Caco-2 (cell line): ENCODE measurements around the gene THTPA. TPM values are rescaled to one million over a fixed set of nuclear protein-coding genes. Genes with fewer than 3 reads are reported as not detected.
A peak's percentile ranks its signal among the peaks of the same experiment; 100 is the strongest.

Experiments used
- BruUV-seq: library from RNA; stranded (reverse); fragments of 400-500 nt; replicated peaks from 2 replicates; lab custom pipeline; 2021; lab: Mats Ljungman, UMichigan
- CTCF ChIA-PET: fragments of 300-600 bp; sonication (Branson Sonifier 250); formaldehyde crosslinking; loops from one replicate; lab custom pipeline; 2022; ENCODE audit warnings: antibody characterized with exemption; lab: Charles Lee
- POLR2A ChIA-PET: fragments of 300-600 bp; sonication (Branson Sonifier 250); formaldehyde crosslinking; loops from one replicate; lab custom pipeline; 2022; ENCODE audit warnings: antibody characterized with exemption; lab: Charles Lee
- DNase-seq, 2 experiments: peaks; one replicate each; pipeline versions ENCODE4 v3.0.0 to v3.0.0-alpha.2; 2020 to 2022
- H3K27me3 ChIP-seq: replicated peaks from 2 replicates; pipeline ENCODE4 v1.6.0; 2011; ENCODE audit warnings: low read length; ENCODE audit not compliant: control insufficient read depth, insufficient read depth
- H3K36me3 ChIP-seq: 2 replicates; pipeline ENCODE4 v1.5.1; 2011; ENCODE audit warnings: low read length; ENCODE audit not compliant: control insufficient read depth, insufficient read depth
- H3K4me1 ChIP-seq: fragments of 250-450 bp; sonication (Bioruptor Pico); 2 replicates; pipeline ENCODE4 v1.5.1; 2020; ENCODE audit warnings: mild to moderate bottlenecking
- H3K4me3 ChIP-seq: 2 replicates; pipeline ENCODE4 v1.5.1; 2011; ENCODE audit warnings: low read depth, mild to moderate bottlenecking, control low read depth, low read length
- H3K9me3 ChIP-seq: fragments of 250-450 bp; sonication (Bioruptor Pico); 2 replicates; pipeline ENCODE4 v1.5.1; 2020; ENCODE audit warnings: mild to moderate bottlenecking, moderate library complexity
- H3K27ac Mint-ChIP-seq: one replicate; pipeline ENCODE4 v1.8.0; 2022; ENCODE audit warnings: mixed read lengths; ENCODE audit not compliant: unreplicated experiment
- H3K27me3 Mint-ChIP-seq: one replicate; pipeline ENCODE4 v1.8.0; 2022; ENCODE audit warnings: mixed read lengths; ENCODE audit not compliant: insufficient read depth, unreplicated experiment
- H3K36me3 Mint-ChIP-seq: one replicate; pipeline ENCODE4 v1.8.0; 2022; ENCODE audit warnings: mild to moderate bottlenecking, mixed read lengths; ENCODE audit not compliant: insufficient read depth, unreplicated experiment
- H3K4me1 Mint-ChIP-seq: one replicate; pipeline ENCODE4 v1.8.0; 2022; ENCODE audit warnings: low read depth, mixed read lengths; ENCODE audit not compliant: unreplicated experiment
- H3K4me3 Mint-ChIP-seq: one replicate; pipeline ENCODE4 v1.8.0; 2022; ENCODE audit warnings: mild to moderate bottlenecking, moderate library complexity, mixed read lengths; ENCODE audit not compliant: unreplicated experiment
- H3K9me3 Mint-ChIP-seq: one replicate; pipeline ENCODE4 v1.8.0; 2022; ENCODE audit warnings: mixed read lengths; ENCODE audit not compliant: unreplicated experiment
- intact Hi-C: fragments of 100-400 bp; cut with micrococcal nuclease; formaldehyde crosslinking; loops from one replicate; pipeline ENCODE4 v1.10.0; 2022; ENCODE audit not compliant: unreplicated experiment
- total RNA-seq: library from RNA; stranded (reverse); gene quantifications from 2 replicates; pipeline ENCODE4 v1.2.3, GENCODE V29; 2022
- TF ChIP-seq, protein P1 (sequence below), 2 experiments: fragments of 200-600 bp in 1 of 2; IDR thresholded peaks; 1 replicate in 1 of 2; 2 replicates in 1 of 2; pipeline versions ENCODE4 v1.5.1 to v1.8.0; 2011 to 2022; ENCODE audit warnings: antibody characterized with exemption in 1 of 2, control low read depth in 1 of 2, inconsistent platforms in 1 of 2, low read depth in 1 of 2, low read length in 1 of 2, mild to moderate bottlenecking in 1 of 2, moderate library complexity in 1 of 2; ENCODE audit not compliant: insufficient read depth in 1 of 2, severe bottlenecking in 1 of 2, unreplicated experiment in 1 of 2

The THTPA gene
- total RNA-seq, 1 experiment from 2014 or later, result 9.3 TPM

DNA sequence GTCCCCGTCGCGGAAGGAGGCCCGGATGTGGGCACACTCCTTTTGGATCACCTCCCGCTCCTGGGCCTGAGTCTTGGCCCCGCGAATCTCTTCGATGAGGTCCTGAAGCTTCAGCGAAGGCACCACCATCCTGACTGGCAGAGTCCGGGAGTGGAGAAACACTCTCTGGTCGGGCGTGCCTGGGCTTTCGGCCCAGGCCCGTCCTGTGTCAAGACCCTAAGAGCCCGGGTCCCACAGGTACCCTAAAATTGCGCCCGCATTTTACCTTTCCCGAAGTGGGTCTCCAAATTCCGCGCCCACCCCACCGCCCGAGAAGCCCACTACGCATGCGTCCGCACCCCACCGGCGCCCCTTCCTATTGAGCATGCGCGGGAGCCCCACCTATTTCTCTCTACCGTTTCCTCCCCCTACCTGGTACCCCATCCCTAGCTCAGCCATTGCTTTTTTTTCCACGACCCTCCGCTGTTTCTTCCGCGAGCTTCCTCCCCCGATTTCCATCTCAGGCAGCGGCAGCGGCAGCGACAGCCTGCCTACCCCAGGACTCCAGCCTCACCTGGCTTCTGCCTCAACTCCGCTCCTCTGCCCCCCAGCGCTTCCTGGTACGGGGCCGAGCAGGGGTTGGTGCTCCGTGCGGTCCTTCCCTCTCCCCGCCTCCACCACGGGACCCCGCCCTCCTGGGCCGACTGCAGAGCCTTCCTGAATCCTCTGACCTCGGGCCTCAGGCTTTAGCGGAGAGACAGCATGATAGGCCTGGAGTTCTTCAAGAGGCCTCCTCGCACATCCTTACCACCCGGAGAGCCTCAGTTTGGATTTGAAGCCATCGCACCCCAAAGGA is 11.3 kb downstream of the THTPA start, which contains the start of gene AP1G2:
TSS of gene AP1G2 (minus strand) at position 606 of the 835 bp plus-strand sequence. CDS start at position 129, 477 bp downstream.
- Histone ChIP-seq H3K4me1 (peaks cover 9% of the 10 kb centered on the region; the same call in 1 of the 2 replicates), H3K27me3 (no peaks in the 10 kb centered on the region), H3K9me3 (no peaks in the 10 kb centered on the region), H3K36me3 (no peaks in the 10 kb centered on the region; the same call in 1 of the 2 replicates), H3K4me3 (peak within 1 kb of the TSS; percentile 72)
- H3K27me3 Mint-ChIP-seq, result no peaks in the 10 kb centered on the region
- POLR2A ChIA-PET, result interaction anchor here (0.6 kb wide), 1 partner anchor 600 kb away, joined by 3 read pairs; no protein-coding TSS in a partner anchor
- BruUV-seq, result TSS peak; percentile 50
- H3K27ac Mint-ChIP-seq, result peak within 1 kb of the TSS; percentile 89
- CTCF ChIA-PET, result interaction anchor here (0.6 to 1.0 kb wide), 3 partner anchors 22 to 343 kb away, joined by 3 to 7 read pairs (median 3); no protein-coding TSS in a partner anchor
- peaks cover 7% of the 10 kb centered on the region for H3K4me1 Mint-ChIP-seq
- H3K4me3 Mint-ChIP-seq, result peak within 1 kb of the TSS; percentile 94
- no peaks in the 10 kb centered on the region for H3K9me3 Mint-ChIP-seq
- peak; percentile 94 to 95 for DNase-seq
- intact Hi-C loops, result no loop called here
- peaks cover 25% of the 10 kb centered on the region for H3K36me3 Mint-ChIP-seq
- TF ChIP-seq, protein P1, sequence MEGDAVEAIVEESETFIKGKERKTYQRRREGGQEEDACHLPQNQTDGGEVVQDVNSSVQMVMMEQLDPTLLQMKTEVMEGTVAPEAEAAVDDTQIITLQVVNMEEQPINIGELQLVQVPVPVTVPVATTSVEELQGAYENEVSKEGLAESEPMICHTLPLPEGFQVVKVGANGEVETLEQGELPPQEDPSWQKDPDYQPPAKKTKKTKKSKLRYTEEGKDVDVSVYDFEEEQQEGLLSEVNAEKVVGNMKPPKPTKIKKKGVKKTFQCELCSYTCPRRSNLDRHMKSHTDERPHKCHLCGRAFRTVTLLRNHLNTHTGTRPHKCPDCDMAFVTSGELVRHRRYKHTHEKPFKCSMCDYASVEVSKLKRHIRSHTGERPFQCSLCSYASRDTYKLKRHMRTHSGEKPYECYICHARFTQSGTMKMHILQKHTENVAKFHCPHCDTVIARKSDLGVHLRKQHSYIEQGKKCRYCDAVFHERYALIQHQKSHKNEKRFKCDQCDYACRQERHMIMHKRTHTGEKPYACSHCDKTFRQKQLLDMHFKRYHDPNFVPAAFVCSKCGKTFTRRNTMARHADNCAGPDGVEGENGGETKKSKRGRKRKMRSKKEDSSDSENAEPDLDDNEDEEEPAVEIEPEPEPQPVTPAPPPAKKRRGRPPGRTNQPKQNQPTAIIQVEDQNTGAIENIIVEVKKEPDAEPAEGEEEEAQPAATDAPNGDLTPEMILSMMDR (IDR thresholded peaks at IDR 0.05; ENCODE audit: insufficient read depth in 1 of 2, low read depth in 1 of 2, low read length in 1 of 2, severe bottlenecking in 1 of 2, unreplicated experiment in 1 of 2), result no peak

DNA sequence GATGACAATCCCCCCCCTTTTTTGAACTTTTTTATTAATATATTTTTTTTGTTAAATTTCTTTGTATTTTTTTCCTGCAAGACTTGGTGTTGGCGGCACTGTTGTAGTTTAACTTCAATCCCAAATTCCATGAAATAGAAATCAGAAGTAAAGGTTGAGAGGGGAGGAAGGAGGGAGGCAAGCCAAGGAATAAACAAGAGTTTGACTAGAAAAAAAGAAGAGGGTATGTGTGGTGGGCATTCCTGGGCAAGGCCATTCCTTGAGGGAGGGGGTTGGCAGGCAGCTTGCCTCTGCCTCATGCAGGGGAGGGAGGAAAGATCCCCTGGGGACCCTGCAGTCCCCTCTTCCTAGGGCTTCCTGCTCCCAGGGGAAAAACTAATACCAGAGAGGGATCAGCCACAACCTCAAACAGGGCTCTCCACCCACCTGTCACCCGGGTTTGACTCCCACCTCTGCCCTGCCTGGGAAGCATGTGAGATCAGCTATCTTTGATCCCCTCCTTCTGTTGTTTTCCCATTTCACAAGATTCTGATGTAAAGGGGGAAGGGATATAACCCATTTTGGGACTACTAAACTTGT is 12.0 kb downstream of the THTPA start:
- peak in 1 of 2 experiments; percentile 5 for DNase-seq
- H3K4me3 ChIP-seq, result peak overlapping the region; percentile 72; the same call in 1 of the 2 replicates
- ChIA-PET POLR2A (no interaction called here), CTCF (interaction anchor here (0.6 kb wide), 1 partner anchor 343 kb away, joined by 3 read pairs; no protein-coding TSS in a partner anchor)
- intact Hi-C loops, result no loop called here
- Mint-ChIP-seq H3K9me3 (no peaks in the 10 kb centered on the region), H3K27me3 (no peaks in the 10 kb centered on the region), H3K4me1 (peaks cover 7% of the 10 kb centered on the region), H3K27ac (peak overlapping the region; percentile 89), H3K36me3 (peaks cover 25% of the 10 kb centered on the region), H3K4me3 (peak overlapping the region; percentile 94)
- TF ChIP-seq, protein P1 (IDR thresholded peaks at IDR 0.05; ENCODE audit: insufficient read depth in 1 of 2, low read depth in 1 of 2, low read length in 1 of 2, severe bottlenecking in 1 of 2, unreplicated experiment in 1 of 2), result no peak
- no peaks in the 10 kb centered on the region for H3K9me3 ChIP-seq
- H3K27me3 ChIP-seq, result no peaks in the 10 kb centered on the region
- no peaks in the 10 kb centered on the region; the same call in 1 of the 2 replicates for H3K36me3 ChIP-seq
- peaks cover 9% of the 10 kb centered on the region; the same call in 1 of the 2 replicates for H3K4me1 ChIP-seq
- BruUV-seq, result TSS peak; percentile 62
